Measurements from ENCODE around the gene ABI1.
A peak's percentile ranks its signal among the peaks of the same experiment; 100 is the strongest.
"Not testable (repeated sequence)": the region's sequence is repeated elsewhere in the genome, so short reads cannot be mapped to it uniquely, and the experiment has no call there.

ABI1 gene

DNA sequence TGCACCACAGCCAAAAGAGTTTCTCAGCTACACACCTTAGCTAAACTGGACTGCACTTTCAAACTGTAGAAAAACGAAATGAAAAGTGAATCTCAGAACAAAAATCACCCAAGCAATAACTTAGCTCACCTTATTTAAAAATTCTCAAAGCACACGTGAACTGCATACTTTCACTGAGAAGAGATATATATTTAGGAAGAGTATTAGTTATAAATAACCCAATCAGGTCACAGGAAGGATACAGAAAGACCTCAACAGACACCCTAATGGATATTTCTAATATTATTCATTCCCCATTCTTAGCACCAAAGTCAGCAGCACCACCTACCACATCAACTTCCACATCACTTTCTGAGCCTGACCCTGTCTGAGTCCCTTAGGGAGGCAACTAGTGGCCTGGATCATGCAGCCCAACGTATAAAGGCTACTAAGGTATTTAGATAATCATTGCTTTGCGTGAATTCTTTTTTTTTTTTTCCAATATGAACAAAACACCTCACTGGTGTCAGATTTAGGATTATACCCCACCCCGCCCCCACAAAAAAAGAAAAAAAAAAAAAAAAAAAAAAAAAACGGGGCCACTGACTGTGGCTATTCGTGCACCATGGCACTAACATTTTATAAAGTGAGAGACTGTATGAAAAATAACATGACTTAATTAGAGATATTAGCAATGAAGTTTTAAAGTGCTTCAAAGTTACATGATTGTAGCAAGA lies 2.6 kb downstream of the ABI1 start:
- Histone ChIP-seq H3K27ac (peak overlapping the region in 12 of 21 experiments; percentile 33 to 100 (median 99)), H3K4me3 (peak overlapping the region in 6 of 7 experiments; percentile 84 to 99 (median 96))

DNA sequence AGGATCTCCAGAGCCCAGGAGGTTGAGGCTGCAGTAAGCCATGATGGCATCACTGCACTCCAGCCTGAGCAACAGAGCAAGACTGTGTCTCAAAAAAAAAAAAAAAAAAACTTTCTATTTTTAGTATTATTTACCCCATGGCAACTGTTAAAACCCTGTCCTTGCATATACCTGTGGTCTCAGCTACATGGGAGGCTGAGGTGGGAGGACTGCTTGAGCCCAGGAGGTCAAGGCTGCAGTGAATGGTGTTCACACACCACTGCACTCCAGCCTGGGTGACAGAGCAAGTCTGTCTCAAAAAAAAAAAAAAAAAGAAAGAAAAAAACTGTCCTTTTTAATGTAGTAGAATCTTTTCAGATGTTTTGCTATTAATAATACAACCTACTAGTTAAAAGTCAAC lies 3.2 kb downstream of the ABI1 start:
- H3K27ac ChIP-seq = peak overlapping the region in 4 of 21 experiments; percentile 26 to 100 (median 66)
- H3K4me3 ChIP-seq = not testable (repeated sequence)

DNA sequence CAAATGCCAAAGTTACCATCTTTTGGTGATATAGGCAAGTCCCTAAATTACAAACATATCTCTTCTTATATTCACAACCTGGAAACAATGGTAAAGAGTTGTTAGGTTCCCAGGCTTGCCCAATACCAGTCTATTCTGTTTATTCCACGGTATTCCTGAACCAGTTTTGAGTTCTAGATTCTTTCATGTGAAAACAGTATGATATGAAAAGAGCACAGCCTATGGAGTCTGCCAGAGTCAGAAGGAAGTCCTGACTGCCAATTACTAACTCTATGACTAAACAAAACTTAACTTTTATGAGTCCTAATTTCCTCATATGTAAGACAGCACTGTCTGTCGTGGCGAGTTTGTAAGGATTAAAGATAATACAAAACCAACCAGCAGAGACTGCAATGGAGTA lies 5.6 kb downstream of the ABI1 start:
- peak overlapping the region in 2 of 21 experiments; percentile 20 to 37 for H3K27ac ChIP-seq

DNA sequence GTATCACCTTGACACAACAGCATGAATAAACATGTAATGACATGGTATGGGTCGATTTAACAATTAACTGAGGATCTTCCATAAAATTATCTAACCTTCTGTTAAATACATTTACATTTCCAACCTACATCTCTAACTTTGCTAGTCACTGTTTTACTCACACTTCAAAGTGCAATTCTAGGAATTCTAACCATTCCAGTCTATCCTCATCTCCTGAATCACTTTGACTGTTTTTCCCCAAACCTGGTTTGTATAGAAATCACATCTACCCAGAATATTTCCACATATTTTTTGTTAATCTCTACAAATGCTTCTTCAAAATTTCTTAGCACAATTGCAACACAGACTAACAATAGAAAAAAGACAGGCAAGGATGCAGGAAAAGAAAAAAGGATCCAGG lies 6.2 kb downstream of the ABI1 start:
- Histone ChIP-seq H3K27ac (no peak overlapping the region), H3K4me3 (no peak overlapping the region)

More for the DNA sequence above, 5.6 kb downstream of the ABI1 start:
- no peak overlapping the region for H3K4me3 ChIP-seq

DNA sequence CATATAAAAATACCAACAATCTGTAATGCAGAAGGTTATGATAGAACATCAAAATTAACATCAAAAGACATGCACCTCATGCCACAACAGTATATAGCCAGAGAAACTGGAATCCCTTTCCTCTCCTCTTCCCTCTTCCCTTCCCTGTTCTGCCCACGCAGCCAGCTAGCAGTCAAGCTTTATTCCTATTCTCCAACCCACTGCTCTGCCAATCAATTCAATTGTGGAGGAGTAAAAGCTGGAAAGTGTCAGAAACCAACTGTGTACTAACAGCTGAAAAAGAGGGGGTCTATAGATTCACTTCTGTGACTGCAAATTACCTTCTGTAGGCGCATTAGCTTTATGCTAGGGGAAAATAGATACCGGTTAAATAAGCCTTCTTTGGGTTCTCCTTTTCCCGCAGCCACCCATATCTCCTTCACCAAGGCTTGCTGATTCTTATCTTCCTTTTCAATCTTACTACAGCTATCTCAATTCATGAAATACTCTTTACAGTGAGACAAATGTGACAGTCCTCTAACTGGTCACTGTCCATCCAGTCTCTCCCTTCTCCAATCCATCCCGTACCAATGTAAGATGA lies 16.3 kb downstream of the ABI1 start:
- Histone ChIP-seq H3K27ac (no peak overlapping the region), H3K4me3 (no peak overlapping the region)

DNA sequence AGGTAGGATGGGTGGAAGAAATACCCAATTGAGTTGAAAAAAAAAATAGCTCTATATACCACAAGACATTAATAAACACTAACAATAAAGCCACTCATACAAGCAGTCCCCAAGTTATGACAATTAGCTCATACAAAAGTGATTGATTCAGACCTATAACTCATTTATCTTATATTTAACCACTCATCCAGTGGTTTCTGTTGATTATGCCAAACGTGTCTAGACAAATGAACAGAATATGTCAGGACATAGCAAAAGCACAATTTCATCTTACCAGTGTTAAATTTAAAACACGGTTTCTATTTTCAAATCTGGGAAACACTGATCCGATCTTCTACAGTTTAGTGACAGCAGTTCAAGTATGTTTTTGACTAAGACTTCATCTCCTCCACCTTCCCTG lies 17.0 kb downstream of the ABI1 start:
- H3K4me3 ChIP-seq = no peak overlapping the region
- no peak overlapping the region for H3K27ac ChIP-seq

DNA sequence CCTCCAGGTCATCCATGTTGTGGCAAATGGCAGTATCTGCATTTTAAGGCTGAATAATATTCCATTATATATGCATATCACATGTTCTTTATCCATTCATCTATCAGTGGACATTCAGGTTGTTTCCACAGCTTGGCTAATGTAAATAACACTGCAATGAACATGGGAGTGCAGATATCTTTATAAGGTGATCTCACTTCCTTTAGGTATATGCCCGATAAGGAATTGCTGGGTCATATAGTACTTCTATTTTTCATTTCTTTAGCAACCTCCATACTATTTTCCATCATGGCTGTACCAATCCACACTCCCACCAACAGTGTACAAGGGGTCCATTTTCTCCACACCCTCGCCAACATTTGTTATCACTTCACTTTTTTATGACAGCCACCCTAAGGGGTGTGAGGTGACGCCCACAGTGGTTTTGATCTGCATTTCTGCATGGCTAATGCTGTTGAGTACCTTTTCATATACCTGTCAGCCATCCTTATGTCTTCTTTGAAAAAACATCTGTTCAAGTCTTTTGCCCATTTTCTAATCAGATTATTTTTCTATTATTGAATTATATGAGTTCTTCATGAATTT lies 18.9 kb downstream of the ABI1 start:
- no peak overlapping the region for H3K4me3 ChIP-seq
- H3K27ac ChIP-seq = no peak overlapping the region

DNA sequence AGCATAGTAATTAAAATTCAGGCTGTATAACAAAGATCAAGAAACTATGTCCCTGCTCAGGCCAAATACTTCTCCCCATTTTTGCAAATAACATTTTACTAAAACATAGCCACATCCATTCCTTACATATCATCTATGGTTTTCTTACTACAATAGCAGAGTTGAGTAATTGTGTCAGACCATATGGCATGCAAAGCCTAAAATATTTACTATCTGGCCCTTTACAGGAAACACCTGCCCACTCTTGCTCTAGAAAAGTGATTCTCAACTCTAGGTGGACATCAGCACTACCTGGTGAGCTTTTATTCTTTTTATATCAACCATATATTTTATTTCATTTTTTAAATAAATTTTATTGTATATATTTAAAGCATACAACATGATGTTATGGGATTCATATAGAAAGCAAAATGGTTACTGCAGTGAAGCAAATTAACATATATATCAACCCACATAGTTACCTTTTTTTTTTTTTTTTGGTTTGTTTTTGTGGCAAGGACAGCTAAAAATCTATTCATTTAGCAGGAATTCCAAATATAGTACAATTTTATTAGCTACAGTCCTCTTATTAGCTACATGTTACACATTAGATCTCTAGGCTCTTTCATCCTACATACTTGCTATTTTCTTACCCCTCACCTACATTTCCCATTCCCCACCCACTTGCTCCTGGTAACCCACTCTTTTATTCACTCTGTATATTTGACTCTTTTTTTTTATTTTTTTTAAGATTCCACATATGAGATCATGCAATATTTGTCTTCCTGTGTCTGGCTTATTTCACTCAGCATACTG lies 19.6 kb downstream of the ABI1 start:
- Histone ChIP-seq H3K27ac (no peak overlapping the region), H3K4me3 (no peak overlapping the region)

DNA sequence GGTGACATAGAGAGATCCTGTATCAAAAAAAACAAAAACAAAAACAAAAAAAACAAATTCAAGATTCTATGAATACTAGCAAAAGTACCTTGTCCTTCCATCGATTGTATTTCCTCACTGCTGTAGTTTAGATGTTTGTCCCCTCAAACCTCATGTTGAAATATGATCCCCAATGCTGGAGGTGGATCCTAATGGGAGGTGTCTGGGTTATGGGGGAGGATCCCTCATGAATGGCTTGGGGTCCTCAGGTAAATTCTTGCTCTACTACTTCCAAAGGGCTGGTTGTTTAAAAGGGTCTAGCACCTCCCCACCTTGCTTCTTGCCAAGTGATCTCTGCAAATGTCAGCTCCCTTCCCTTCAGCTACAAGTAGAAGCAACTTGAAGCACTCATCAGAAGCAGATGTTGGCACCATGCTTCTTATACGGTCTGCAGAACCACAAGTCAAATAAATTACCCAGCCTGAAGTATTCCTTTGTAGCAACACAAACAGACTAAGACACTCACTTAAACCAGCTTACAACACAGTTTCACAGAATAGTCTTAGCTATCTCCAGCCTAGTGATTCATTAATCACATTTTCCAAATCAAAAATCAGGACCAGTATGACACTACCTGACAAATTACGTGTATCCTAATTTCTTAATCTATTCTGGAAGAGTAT lies 20.7 kb downstream of the ABI1 start:
- no peak overlapping the region for H3K4me3 ChIP-seq
- no peak overlapping the region for H3K27ac ChIP-seq

DNA sequence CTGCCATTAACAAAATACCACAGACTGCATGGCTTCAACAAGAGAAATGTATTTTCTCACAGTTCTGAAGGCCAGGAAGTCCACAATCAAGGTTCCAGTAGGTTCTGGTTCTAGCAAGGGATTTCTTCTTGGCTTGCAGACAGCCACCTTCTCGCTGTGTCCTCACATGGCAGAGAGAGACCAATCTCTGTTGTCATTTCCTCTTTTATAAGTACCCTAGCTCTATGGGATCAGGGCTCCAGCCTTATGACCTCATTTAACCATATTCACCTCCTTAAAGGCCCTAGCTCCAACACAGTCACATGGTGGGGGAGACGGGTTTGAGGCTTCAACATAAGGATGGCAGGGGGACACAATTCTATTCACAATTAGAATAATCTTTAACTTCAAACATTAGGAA lies 23.6 kb downstream of the ABI1 start:
- H3K27ac ChIP-seq = peak overlapping the region in 1 of 21 experiments; percentile 3
- H3K4me3 ChIP-seq = no peak overlapping the region

DNA sequence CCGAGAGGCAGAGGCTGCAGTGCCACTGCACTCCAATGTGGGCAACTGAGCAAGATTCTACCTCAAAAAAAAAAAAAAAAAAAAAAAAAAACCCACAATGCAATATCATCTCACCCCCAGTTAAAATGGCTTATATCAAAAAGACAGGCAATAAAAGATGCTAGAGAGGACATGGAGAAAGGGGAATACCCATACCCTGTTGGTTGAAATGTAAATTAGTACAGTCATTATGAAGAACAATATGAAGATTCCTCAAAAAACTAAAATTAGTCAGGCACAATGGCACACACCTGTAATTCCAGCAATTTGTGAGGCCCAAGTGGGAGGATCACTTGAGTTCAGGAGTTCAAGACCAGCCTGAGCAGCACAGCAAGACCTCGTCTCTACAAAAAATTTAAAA lies 25.7 kb downstream of the ABI1 start:
- Histone ChIP-seq H3K27ac (no peak overlapping the region), H3K4me3 (no peak overlapping the region)

DNA sequence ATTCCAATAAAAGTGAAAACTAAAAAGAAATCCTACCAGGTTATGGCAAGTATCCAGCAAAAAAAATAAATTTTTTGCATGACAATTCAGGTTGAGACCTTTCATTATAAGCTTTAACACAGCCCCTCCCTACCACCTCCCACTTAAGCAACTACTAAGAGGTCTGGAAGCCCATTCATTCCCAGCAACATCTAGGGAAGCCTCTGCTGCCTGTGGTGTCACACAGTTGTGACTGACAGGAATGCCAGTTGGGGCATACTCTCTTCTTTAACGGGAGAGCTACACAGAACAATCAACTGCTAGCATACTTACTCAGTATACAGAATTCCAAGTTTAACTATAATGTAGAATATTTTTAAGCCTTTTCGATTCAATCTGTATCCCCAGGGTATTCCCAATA lies 27.8 kb downstream of the ABI1 start:
- Histone ChIP-seq H3K4me3 (no peak overlapping the region), H3K27ac (no peak overlapping the region)

DNA sequence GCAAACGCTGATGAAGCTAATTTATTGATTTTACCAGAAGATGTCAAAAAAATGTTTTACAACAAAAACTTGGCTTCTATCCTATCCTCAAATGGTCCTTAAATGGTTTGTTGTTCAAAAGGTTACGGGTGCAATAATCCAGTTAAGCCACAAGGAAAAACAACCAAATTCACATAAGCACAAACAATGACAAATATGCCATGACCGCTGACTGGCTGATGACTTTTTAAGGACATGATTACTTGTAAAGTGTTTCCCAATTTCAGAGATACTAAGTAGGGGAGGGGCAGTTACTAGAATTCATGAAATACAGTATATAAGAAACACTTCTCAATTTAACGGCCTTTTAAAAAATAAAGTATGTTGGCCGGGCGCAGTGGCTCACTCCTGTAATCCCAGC lies 28.8 kb downstream of the ABI1 start:
- Histone ChIP-seq H3K4me3 (no peak overlapping the region), H3K27ac (no peak overlapping the region)

DNA sequence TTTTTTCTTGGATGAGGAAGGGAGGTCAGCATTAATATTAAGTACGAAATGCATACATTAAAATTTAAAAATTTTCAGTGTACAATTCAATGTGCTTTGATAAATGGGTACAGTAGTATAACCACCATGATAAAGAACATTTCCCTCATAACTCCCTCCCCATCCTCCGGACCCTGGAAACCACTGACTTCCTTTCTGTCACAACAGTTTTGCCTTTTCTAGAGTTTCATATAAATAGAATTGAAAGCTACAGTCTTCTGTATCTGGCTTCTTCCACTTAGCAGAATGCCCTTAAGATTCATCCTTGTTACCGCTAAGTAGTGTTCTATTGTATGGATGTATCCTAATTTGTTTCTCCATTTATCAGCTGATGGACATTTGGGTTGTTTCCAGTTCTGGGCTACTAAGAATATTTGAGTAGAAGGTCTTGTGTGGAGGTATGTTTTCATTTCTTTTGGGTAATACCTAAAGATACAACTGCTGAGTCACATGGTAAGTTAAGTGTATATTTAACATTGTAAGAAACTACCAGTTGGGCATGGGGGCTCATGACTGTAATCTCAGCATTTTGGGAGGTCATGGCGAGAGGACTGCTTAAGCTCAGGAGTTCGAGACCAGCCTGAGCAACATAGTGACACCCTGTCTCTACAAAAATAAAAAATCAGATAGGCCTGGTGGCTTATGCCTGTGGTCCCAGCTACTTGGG lies 30.8 kb downstream of the ABI1 start:
- H3K27ac ChIP-seq = no peak overlapping the region

DNA sequence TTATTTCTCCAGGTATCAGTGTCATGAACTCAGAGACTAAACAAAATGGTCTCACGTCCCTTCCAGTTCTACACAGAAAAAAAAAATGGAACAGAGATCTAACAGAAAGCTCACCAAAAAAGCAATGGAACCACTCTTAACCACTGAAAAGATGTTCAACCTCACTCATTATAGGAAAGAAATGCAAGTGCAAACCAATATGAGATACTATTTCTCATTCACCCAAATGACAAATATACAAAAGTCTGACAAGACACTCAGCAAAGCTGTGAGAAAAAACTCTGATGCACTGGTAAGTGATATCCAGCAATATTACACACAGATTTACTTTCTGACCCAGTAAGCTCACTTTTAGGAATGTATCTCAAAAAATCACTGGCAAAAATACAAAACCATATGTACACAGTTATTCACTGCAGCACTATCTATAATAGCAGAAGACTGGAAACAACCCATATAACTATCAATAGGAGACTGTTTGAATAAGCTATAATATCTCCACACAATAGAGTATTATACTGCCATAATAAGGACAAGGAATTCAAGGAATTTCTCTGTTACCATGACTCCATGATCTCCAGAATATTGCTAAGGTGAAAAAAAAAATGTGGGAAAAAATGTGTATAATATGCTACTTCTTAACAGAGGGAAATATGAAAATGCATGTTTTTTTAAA lies 36.6 kb downstream of the ABI1 start:
- Histone ChIP-seq H3K27ac (no peak overlapping the region), H3K4me3 (no peak overlapping the region)

More for the DNA sequence above, 30.8 kb downstream of the ABI1 start:
- no peak overlapping the region for H3K4me3 ChIP-seq

DNA sequence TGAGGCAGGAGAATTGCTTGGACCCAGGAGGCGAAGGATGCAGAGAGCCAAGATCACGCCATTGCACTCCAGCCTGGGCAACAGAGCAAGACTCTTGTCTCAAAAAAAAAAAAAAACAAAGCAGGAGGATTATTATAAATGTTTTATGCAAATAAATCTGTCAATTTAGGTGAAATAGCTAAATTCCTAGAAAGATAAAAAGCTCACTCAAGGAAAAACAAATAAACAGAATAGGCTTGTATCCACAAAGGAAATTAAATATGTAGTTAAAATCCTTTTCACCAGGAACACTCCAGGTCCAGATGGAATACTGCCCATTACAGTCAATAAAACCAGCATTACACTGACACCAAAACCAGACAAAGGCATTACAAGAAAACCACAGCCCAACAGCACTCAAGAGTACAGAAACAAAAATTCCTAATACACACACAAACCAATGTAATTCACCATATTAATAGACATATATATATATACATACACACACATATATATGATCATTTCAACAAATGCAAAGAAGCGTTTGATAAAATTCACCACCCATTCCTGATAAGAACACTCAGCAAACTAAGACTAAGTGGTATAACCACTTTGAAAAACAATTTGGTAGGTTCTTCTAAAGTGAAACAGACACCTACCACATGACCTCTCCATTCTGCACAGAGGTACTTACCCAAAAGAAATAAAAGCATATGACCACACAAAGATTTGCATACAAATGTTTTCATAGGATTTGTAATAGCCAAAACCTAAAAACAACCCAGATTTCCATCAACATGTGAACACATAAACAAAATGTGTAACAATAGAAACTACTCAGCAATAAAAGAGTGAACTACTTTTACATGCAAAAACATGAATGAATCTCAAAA lies 38.8 kb downstream of the ABI1 start:
- H3K27ac ChIP-seq = no peak overlapping the region
- no peak overlapping the region for H3K4me3 ChIP-seq

DNA sequence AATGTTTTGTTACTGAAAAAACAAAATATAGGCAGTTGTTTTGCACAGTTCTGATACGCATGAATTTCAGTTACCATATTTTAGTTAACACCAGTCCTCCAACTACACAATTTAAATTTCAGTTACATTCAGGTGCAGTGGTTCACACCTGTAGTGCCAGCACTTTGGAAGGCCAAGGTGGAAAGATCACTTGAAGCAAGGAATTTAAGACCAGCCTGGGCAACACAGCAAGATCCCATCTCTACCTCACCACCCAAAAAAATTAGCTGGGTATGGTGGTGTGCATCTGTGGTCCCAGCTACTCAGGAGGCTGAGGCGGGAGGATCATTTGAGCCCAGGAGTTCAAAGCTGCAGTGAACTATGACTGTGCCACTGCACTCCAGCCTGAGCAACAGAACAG lies 45.3 kb downstream of the ABI1 start:
- Histone ChIP-seq H3K27ac (no peak overlapping the region), H3K4me3 (no peak overlapping the region)

DNA sequence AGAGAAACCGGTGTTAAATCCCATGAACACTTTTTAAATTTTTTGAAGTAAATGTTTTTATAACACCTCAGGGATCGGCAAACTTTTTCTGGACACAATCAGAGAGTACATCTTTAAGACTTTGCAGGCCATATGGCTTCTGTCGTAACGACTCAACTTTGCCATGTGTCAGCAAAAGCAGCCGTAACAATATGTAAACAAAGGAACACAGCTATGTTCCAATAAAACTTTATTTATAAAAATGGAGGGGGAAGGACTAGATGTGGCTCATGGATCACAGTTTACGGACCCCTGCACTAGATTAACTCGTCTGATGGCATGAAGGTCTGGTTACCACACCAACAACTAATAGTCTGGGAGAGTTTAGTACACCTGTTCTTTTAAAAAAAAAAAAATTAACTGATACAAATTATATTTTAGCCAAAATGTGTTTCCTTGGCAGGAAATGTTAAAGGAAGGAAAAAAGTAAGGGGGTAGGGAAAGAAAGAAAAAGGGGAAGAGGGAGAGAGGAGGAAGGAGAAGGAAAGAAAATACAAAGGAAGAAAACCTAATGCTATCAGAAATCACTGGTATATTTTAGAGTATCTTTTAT lies 50.2 kb downstream of the ABI1 start:
- Histone ChIP-seq H3K4me3 (no peak overlapping the region), H3K27ac (no peak overlapping the region)
